ENCODE results near the gene CCDC127.
"Not testable (repeated sequence)": the region's sequence is repeated elsewhere in the genome, so short reads cannot be mapped to it uniquely, and the experiment has no call there.

CCDC127 gene

DNA sequence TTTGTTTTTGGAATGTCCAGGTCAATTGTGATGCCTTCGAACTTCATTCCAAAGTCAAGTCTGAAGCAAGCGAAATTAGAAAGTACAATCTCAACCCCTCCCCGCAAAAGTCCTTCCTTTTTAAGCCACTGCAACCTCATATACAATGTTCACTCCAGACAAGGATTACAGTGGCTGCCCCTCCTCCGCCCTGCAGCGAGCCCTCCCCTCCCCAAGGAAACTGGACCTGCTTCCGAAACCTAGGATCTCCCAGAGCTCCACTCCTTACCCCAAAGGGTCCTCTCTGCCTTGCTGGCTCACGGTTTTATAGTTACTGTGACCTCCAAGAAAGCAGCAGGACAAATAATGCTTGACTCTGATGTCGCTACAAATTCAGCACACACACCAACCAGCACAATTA is 16.3 kb downstream of the CCDC127 start:
- no peak for DNase-seq

- DNase-seq, result no peak
These were observed 17.0 kb downstream of the CCDC127 start for GRCh38 chr5:200985-201384.

- no peak for DNase-seq
These were observed 17.9 kb downstream of the CCDC127 start for GRCh38 chr5:199950-200645.

DNA sequence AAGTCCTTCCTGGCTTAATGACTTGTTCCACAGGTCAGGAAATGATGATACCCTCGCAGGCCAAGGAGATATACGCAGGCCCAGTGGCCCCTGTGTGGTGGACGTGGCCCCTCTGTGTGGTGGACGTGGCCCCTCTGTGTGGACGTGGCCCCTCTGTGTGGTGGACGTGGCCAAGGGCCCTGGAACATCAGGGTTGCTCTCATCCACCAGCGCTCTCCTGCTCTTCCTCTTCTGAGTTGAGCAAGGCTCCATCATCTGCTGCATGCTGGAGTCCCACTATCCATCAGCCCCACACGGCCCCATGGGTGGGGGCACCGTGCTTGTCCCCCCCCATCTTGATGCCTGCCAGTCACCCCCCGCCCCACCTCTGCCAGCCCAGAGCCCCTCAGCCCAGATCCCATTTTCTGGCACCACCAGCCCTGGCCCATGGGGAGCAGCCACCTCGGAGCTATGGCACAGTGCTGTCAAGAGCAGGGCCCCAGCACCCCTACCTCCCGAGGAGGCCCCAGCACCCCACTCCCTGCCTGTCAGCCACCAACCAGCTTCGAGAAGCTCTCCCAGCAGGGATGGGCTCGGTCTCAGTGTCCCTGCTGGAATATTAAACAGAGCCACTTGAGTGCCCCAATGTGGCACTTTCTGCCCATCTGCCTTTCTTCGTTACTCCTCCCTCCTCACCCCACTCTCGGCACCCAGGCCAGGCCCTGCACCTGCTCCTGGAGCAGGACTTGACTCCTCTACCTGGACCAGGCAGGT is 18.6 kb downstream of the CCDC127 start:
- no peak for DNase-seq

- no peak for DNase-seq
These were observed 19.3 kb downstream of the CCDC127 start for GRCh38 chr5:198516-199196.

GRCh38 chr5:197892-198489 is 20.0 kb downstream of the CCDC127 start:
- DNase-seq, result no peak

DNA sequence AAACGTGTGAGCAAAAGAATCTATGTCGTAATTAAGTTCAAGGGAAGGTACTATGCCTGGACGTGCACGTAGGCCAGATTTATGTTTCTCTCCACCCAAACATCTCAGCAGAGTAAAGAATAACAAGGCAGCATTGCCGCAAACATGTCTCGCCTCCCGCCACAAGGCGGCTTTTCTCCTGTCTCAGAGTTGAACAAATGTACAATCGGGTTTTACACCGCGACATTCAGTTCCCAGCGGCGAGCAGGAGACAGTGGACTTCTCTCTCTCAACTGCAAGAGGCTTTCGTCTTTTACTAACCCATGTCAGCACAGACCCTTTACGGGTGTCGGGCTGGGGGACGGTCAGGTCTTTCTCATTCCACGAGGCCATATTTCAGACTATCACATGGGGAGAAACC is 20.9 kb downstream of the CCDC127 start:
- not testable (repeated sequence) for DNase-seq

DNA sequence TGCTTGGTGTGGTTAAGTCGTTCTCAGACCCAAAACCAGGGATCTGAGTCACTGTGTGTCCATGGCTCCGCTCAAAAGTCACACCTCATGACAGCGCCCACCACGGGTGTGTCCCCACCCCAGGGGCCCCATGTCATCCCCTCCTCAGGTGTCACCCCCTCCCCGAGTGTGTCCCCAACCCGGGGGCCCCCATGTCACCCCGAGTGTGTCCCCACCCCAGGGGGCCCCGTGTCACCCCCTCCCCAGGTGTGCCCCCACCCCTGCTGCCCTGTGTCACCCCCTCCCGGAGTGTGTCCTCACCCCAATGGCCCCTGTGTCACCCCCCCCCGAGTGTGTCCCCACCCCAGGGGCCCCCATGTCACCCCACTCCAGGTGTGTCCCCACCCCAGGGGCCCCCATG is 21.6 kb downstream of the CCDC127 start:
- no peak for DNase-seq

GRCh38 chr5:195401-196160 is 22.4 kb downstream of the CCDC127 start:
- DNase-seq, result no peak

DNA sequence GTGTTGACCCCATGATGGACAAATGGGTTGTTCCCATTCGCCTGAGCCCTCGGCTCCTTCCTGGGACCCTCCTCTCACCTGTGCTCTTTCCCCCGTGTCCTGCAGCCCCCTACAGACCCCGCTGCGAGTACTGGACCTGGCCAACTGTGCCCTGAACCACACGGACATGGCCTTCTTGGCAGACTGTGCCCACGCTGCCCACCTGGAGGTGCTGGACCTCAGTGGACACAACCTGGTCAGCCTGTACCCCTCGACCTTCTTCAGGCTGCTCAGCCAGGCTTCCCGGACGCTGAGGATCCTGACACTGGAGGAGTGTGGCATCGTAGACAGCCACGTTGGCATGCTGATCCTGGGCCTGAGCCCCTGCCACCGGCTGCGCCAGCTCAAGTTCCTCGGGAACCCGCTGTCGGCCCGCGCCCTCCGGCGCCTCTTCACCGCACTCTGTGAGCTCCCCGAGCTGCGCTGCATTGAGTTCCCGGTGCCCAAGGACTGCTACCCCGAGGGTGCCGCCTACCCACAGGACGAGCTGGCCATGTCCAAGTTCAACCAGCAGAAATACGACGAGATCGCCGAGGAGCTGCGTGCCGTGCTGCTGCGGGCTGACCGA is 23.2 kb downstream of the CCDC127 start:
- no peak for DNase-seq

- no peak for DNase-seq
These were observed 23.9 kb downstream of the CCDC127 start for GRCh38 chr5:194102-194501.

DNA sequence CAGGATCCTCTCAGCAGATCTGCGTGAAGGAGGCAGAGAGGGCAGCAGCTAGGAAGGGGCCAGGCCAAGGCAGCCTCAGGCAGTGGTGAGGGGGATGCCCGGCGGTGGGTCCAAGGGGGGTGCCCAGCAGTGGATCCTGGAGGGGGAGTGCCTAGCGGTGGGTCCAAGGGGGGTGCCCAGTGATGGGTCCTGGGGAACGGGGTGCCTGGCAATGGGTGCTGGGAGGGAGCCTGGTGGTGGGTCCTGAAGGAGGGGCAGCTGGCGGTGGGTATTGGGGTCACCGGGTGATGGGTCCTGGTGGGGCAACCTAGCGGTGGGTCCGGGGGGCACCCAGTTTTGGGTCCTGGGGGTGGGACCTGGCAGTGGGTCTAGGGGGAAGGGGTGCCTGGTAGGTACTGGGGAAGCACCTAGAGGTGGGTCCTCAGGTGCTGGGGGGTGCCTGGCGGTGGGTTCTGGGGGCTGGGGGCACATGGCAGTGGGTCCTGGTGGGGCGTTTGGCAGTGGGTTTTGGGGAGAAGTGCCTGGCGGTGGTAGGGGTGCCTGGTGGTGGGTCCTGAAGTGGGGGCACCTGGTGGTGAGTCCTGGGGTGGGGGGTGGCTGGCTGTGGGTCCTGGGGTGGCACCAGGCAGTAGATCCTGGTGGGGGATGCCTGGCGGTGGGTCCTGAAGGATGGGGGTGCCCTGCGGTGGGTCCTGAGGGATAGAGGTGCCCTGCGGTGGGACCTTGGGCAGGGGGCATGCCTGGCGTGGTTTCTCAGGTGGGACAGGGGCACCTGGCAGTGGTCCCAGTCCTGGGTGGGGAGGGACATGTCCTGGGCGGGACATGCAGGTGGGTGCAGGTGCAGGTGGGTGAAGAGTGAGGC is 24.8 kb downstream of the CCDC127 start:
- no peak for DNase-seq

GRCh38 chr5:192691-192969 is 25.3 kb downstream of the CCDC127 start:
- no peak for DNase-seq

GRCh38 chr5:191949-192690 is 25.8 kb downstream of the CCDC127 start:
- no peak for DNase-seq

- no peak for DNase-seq
These were observed 26.7 kb downstream of the CCDC127 start, which contains the start of gene LRRC14B for GRCh38 chr5:191036-191948. Gene LRRC14B (plus strand): TSS chr5:191495. CDS start chr5:191539, 44 bp downstream.

GRCh38 chr5:190366-191035 is 27.5 kb downstream of the CCDC127 start:
- DNase-seq, result no peak

- no peak for DNase-seq
These were observed 28.0 kb downstream of the CCDC127 start for GRCh38 chr5:189976-190365.

DNA sequence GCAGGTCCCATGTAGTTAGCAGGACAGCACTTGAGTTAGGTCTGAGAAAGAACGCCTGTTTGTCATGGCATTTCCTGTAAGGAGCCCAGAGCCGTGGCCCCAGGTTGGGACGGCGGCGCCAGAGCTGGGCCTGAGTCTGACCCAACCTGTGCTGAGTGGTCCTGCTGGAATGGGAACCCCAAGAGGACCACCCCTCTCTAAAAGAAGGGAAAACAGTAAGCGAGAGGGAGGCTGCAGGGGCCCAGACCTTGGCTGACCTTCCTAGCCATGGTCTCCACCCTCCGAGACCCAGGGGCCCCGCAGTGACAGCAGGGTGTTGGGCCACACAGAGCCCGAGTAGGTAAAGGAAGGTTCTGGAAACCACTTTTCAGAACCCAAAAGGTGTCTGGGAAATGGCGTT is 28.5 kb downstream of the CCDC127 start:
- DNase-seq, result no peak
